Psoas muscle (tissue), 8 donors: ENCODE data around the gene HMX1. TPM values are rescaled to one million over a fixed set of nuclear protein-coding genes. Genes with fewer than 3 reads are reported as not detected.

ENCODE experiments used
- ATAC-seq, 4 donors: fragments of 200-7000 bp; cut with Tn5 transposase; one replicate each; pipeline ENCODE4 v1.9.1; 2020; ENCODE audit warnings: moderate library complexity in 3 of 4, mild to moderate bottlenecking in 2 of 4
- DNase-seq, 2 donors: peaks; one replicate each; pipeline ENCODE4 v3.0.0-alpha.2; 2020
- H3K27ac ChIP-seq: fragments of 200-600 bp; one replicate; pipeline ENCODE4 v1.8.0; 2022
- H3K27me3 ChIP-seq, 3 donors: fragments of 200-600 bp in 1 of 3; one replicate each; pipeline versions ENCODE4 v1.6.1 to v1.8.0; 2013 to 2022; ENCODE audit warnings: low read length in 2 of 3, mild to moderate bottlenecking in 2 of 3, moderate library complexity in 1 of 3; ENCODE audit not compliant: insufficient read depth in 3 of 3
- H3K36me3 ChIP-seq, 2 donors: fragments of 200-600 bp in 1 of 2; one replicate each; pipeline versions ENCODE4 v1.6.1 to v1.8.0; 2013 to 2022; ENCODE audit warnings: low read depth in 1 of 2, mild to moderate bottlenecking in 1 of 2, moderate library complexity in 1 of 2; ENCODE audit not compliant: insufficient read depth in 1 of 2
- H3K4me1 ChIP-seq: fragments of 200-600 bp; one replicate; pipeline ENCODE4 v1.8.0; 2022
- H3K4me3 ChIP-seq: fragments of 200-600 bp; one replicate; pipeline ENCODE4 v1.8.0; 2022; ENCODE audit warnings: mild to moderate bottlenecking
- H3K9me3 ChIP-seq: fragments of 200-600 bp; one replicate; pipeline ENCODE4 v1.8.0; 2022
- WGBS, 3 donors: extraction: QIAGEN DNeasy Blood & Tissue Kit; methylation state at CpG; one replicate each; pipeline versions ENCODE4 v1.1.6 to v1.1.7; 2013; 5-methylcytosine and 5-hydroxymethylcytosine counted together
- intact Hi-C, 2 donors: fragments of 100-400 bp; cut with DNase I; formaldehyde crosslinking; loops; one replicate each; pipeline versions ENCODE4 v1.11.0 to v1.14.2; 2022
- polyA plus RNA-seq, 3 donors: library from polyadenylated mRNA; stranded (reverse); fragments of 200-250 nt; gene quantifications; one replicate each; pipeline ENCODE4 v1.2.3, GENCODE V29; 2013
- total RNA-seq, 4 donors: library from RNA; stranded (reverse); fragmentation: NEBNext Ultra II Directional in 2 of 4; extraction: Animal tissue kit (Norgen Biotek cat#: 25700) in 2 of 4; gene quantifications; one replicate each; pipeline versions ENCODE4 v1.2.1 to v1.2.4, GENCODE V29; 2021 to 2023
- TF ChIP-seq, protein P1 (sequence below): fragments of 200-600 bp; IDR thresholded peaks from one replicate; pipeline ENCODE4 v1.8.0; 2022; ENCODE audit warnings: antibody characterized with exemption
- donor health status: healthy with polysubstance abuse.
- donor health status: DM: no; HTN: no; CAD: no; lungs with moderate emphysema.
- donor health status: Bipolar disorder and iron deficiency.
- donor health status: healthy.
- donor health status: DM: yes; HTN: yes; CAD: no.
- donor health status: DM: no; HTN: no; CAD: no.
- donor health status: DM: no; HTN: no; CAD: no.
- donor health status: DM: yes; HTN: yes; CAD: no.

Gene HMX1
- total and polyA plus RNA-seq, 7 donors, result not detected

DNA sequence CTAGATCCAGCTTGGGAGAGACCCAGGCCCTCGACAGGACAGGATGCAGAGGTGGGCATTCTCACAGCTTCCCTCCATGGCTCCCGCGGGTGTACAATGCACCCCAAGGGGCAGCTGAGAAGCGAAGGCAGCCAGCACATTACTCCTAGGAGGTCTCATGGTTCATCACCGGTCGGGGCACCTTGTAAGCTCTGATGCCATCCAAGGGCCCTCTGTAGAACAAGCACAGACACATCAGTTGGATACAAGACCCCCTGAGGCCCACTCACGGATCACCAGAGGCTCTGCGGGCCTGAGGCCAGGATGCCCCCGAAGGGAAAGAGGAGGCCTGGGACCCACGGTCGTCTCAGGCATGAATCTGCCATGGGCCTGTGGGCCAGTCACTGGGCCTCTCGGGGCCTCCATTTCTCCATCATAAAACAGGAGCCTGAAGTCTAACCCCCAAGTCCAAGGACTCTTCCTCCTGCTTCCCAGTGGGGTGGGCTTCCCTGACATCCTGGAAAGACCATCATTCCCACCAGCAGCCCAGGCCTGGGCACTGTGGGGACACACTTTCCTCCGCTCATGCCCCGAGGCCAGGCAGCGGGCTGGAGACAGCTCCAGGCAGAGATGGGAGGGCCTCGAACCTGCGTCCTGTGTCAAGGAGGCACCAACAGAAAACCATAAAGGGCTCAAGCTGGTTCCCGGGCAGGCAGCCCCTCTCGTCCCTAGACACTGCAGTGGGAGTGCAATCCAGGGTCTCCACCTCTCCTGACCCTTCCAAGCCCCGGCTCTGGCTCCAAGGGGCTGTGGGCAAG, 20.1 kb downstream of the HMX1 start:
- no peak for ATAC-seq
- intact Hi-C loops, result no loop called here
- WGBS, 3 donors, result 69 to 73% (median 70%) methylated on average over 20 of the region's 20 CpGs
- no peaks in the 10 kb centered on the region for H3K36me3 ChIP-seq
- DNase-seq, result peak in 1 of 2 donors; percentile 48
- peaks cover 0 to 69% (median 10%) of the 10 kb centered on the region in 3 donors for H3K27me3 ChIP-seq
- H3K9me3 ChIP-seq, result no peaks in the 10 kb centered on the region
- TF ChIP-seq, protein P1, sequence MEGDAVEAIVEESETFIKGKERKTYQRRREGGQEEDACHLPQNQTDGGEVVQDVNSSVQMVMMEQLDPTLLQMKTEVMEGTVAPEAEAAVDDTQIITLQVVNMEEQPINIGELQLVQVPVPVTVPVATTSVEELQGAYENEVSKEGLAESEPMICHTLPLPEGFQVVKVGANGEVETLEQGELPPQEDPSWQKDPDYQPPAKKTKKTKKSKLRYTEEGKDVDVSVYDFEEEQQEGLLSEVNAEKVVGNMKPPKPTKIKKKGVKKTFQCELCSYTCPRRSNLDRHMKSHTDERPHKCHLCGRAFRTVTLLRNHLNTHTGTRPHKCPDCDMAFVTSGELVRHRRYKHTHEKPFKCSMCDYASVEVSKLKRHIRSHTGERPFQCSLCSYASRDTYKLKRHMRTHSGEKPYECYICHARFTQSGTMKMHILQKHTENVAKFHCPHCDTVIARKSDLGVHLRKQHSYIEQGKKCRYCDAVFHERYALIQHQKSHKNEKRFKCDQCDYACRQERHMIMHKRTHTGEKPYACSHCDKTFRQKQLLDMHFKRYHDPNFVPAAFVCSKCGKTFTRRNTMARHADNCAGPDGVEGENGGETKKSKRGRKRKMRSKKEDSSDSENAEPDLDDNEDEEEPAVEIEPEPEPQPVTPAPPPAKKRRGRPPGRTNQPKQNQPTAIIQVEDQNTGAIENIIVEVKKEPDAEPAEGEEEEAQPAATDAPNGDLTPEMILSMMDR, result no peak
- no peaks in the 10 kb centered on the region for H3K4me1 ChIP-seq
- H3K27ac ChIP-seq, result no peak overlapping the region
- H3K4me3 ChIP-seq, result no peak overlapping the region

DNA sequence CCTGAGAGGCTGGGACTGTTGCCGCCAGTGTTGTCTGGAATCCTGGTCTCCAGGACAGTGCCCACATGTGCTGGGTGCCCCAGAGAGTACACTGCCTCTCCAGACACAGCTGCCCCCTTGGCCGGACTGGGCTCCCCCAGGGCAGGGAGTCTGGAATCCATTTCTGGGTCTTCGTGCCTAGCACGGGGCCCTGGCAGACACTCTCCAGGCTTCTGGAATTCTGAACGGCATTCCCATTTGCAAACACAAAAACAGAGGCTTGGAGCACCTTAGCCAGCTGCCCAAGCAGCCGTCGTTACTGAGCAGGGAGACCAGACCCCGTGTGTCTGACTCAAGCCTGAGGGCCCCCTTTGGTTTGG, 20.8 kb downstream of the HMX1 start:
- H3K4me1 ChIP-seq, result no peaks in the 10 kb centered on the region
- TF ChIP-seq, protein P1, result no peak
- DNase-seq, result no peak
- H3K4me3 ChIP-seq, result no peak overlapping the region
- H3K36me3 ChIP-seq, result no peaks in the 10 kb centered on the region
- ATAC-seq, result no peak
- H3K9me3 ChIP-seq, result no peaks in the 10 kb centered on the region
- no peak overlapping the region for H3K27ac ChIP-seq
- 63 to 71% (median 63%) methylated on average over 8 of the region's 8 CpGs for WGBS, 3 donors
- intact Hi-C loops, result no loop called here
- peaks cover 0 to 62% (median 12%) of the 10 kb centered on the region in 3 donors for H3K27me3 ChIP-seq

DNA sequence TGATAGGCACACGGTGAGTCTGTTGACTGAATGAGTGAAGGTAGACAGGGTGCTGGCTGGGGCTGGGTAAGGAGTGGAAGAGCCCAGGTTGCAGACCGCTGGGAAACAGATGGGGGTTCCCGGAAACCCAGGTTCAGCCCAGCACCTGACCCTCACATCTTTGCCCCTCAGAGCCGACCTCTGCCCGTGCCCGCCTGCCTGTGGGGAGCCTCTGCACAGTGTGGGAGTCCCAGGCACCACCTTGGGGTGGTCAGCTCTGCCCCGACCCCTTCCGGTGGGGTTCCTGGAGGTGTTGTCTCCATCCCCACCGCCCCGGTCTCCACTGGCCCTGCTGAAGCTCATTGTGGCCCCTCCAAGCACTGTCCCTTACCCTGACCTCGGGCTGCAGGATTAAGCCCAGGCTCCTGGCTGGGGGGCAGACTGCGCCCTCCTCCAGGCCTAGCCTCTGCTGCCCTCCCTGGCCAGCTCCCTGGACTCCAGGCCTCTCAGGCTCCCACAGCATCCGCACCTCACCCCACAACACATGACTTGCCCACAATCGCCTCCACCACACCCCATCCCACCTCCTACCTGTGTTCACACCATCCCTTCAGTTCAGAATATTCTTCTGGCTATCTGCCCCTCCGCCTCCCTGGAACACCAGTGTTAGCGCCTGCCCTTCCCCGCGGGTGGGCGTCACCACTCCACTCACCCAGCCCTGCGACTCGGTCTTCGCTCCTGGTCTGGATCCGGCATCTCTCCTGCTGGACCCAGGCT, 21.4 kb downstream of the HMX1 start:
- Histone ChIP-seq H3K4me1 (no peaks in the 10 kb centered on the region), H3K9me3 (no peaks in the 10 kb centered on the region), H3K27me3 (peaks cover 0 to 57% (median 12%) of the 10 kb centered on the region in 3 donors), H3K27ac (no peak overlapping the region), H3K4me3 (no peak overlapping the region), H3K36me3 (no peaks in the 10 kb centered on the region)
- intact Hi-C loops, result no loop called here
- DNase-seq (peak in 1 of 2 donors; percentile 23), ATAC-seq (no peak)
- TF ChIP-seq, protein P1, result no peak
- WGBS, 3 donors, result 78 to 81% (median 81%) methylated on average over 17 to 23 of the region's 23 CpGs

DNA sequence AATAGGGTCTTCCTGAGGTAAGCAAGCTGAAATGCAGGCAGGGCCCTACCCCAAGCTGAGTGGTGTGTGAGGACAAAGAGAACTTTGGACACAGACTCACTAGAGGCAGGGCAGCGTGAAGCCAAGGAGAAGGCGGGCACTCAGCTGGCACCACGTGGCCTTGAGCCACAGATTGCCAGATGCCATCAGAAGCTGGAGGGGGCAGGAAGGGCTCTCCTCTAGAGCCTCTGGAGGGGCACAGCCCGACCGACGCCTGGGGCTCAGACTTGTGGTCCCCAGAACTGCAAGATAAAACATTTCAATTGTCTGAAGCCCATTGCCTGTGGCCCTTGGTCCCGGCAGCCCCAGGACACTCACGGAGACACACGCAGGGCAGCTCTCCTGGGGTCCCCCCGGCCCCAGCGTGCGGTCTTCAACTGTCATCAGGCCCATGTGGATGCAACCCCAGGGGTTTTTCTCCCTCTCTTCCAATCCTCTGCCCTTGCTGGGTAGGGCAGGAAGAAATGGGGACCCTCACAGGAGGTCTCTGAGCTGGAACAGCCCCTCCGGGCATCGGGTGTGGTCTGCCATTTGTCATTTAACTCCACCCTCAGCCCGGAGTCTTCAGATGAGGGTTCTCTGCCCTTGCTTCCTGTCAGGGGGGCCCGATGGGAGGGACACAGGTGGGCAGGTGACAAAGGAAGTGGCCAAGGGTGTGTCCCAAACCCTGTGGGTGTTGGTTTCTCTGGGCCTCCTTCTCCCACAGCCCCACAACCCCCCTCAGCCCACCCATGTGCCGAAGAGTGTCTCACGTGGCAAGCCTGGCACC, 22.2 kb downstream of the HMX1 start:
- Histone ChIP-seq H3K4me3 (no peak overlapping the region), H3K27ac (no peak overlapping the region), H3K4me1 (no peaks in the 10 kb centered on the region), H3K27me3 (peaks cover 0 to 49% (median 13%) of the 10 kb centered on the region in 3 donors), H3K9me3 (no peaks in the 10 kb centered on the region), H3K36me3 (no peaks in the 10 kb centered on the region)
- intact Hi-C loops, result no loop called here
- ATAC-seq, result no peak
- TF ChIP-seq, protein P1, result no peak
- WGBS, 3 donors, result 44 to 51% (median 44%) methylated on average over 18 of the region's 18 CpGs
- peak in 1 of 2 donors; percentile 33 for DNase-seq
